Heart right ventricle (tissue), 16 donors: Measurements from ENCODE around the gene EIF3F. TPM values are rescaled to one million over a fixed set of nuclear protein-coding genes. Genes with fewer than 3 reads are reported as not detected.

Experiments
- ATAC-seq, 8 donors: fragments of 200-7000 bp; cut with Tn5 transposase; one replicate each; pipeline ENCODE4 v1.9.1; 2020; ENCODE audit warnings: mild to moderate bottlenecking in 8 of 8, moderate library complexity in 8 of 8, moderate number of reproducible peaks in 1 of 8
- DNase-seq, 2 donors: peaks; one replicate each; pipeline ENCODE4 v3.0.0-alpha.2; 2020
- H3K27ac ChIP-seq, 10 donors: fragments of 200-600 bp; sonication (generic) in 2 of 10; one replicate each; pipeline versions ENCODE4 v1.5.0 to v1.8.0; 2020 to 2022; ENCODE audit warnings: mild to moderate bottlenecking in 3 of 10
- H3K27me3 ChIP-seq, 7 donors: fragments of 200-600 bp; one replicate each; pipeline ENCODE4 v1.8.0; 2021 to 2022; ENCODE audit warnings: mild to moderate bottlenecking in 2 of 7
- H3K36me3 ChIP-seq, 9 donors: fragments of 200-600 bp; sonication (generic) in 1 of 9; one replicate each; pipeline versions ENCODE4 v1.5.0 to v1.8.0; 2020 to 2022; ENCODE audit warnings: mild to moderate bottlenecking in 2 of 9
- H3K4me1 ChIP-seq, 9 donors: fragments of 200-600 bp; sonication (generic) in 1 of 9; one replicate each; pipeline versions ENCODE4 v1.5.0 to v1.8.0; 2020 to 2022; ENCODE audit warnings: mild to moderate bottlenecking in 4 of 9
- H3K4me3 ChIP-seq, 10 donors: fragments of 200-600 bp; sonication (generic) in 2 of 10; one replicate each; pipeline versions ENCODE4 v1.5.0 to v1.8.0; 2020 to 2022; ENCODE audit warnings: mild to moderate bottlenecking in 7 of 10, moderate library complexity in 2 of 10
- H3K9me3 ChIP-seq, 11 donors: fragments of 200-600 bp in 10 of 11; sonication (generic) in 2 of 11; one replicate each; pipeline versions ENCODE4 v1.5.0 to v1.8.0; 2013 to 2022; ENCODE audit warnings: mild to moderate bottlenecking in 2 of 11, control low read depth in 1 of 11, moderate library complexity in 1 of 11
- WGBS, 2 donors: extraction: QIAGEN DNeasy Blood & Tissue Kit; methylation state at CpG; one replicate each; pipeline ENCODE4 v1.1.7; 2013; ENCODE audit warnings: inconsistent platforms in 1 of 2; 5-methylcytosine and 5-hydroxymethylcytosine counted together
- intact Hi-C, 10 donors: fragments of 100-400 bp; cut with DNase I; formaldehyde crosslinking; loops; one replicate each; pipeline versions ENCODE4 v1.11.1 to v1.14.2; 2022
- polyA plus RNA-seq, 2 donors: library from polyadenylated mRNA; stranded (reverse); fragments of 200-250 nt; gene quantifications; one replicate each; pipeline ENCODE4 v1.2.3, GENCODE V29; 2013
- total RNA-seq, 10 donors: library from RNA; stranded (reverse); fragmentation: NEBNext Ultra II Directional in 3 of 10; extraction: Animal tissue kit (Norgen Biotek cat#: 25700) in 3 of 10; gene quantifications; one replicate each; pipeline versions ENCODE4 v1.2.1 to v1.2.4, GENCODE V29; 2021 to 2023
- TF ChIP-seq, protein P1 (sequence below), 9 donors: fragments of 200-600 bp; sonication (generic) in 2 of 9; IDR thresholded peaks; one replicate each; pipeline versions ENCODE4 v1.5.0 to v1.8.0; 2021 to 2022; ENCODE audit warnings: antibody characterized with exemption in 9 of 9, mild to moderate bottlenecking in 5 of 9, moderate library complexity in 1 of 9
- donor health status: Arrhythmogenic right ventricular cardiomyopathy.
- donor health status: ischemic (EF 13 %, LVEDD 7.1; RV severe dilation, severe dysfunction).
- donor health status: healthy with polysubstance abuse.
- donor health status: DM: no; HTN: yes; CAD: no.
- donor health status: DM: no; HTN: no; CAD: no.
- donor health status: ischemic (EF 25% LVEDD 6.9; RV normal size, moderate dysfunction).
- donor health status: ischemic (EF 25% LVEDD 5.7; RV mildly dilated, moderate dysfunction).
- donor health status: healthy.
- donor health status: DM: yes; HTN: yes; CAD: no.
- donor health status: Ischemic cardiomyopathy.
- donor health status: ischemic (EF 35%, LVEDD 5.7; RV mildly dilated, moderate dysfunction).
- donor health status: nonischemic (EF 11% LVEDD 7.7; RV severe dilation, severe dysfunction).
- donor health status: DM: yes; HTN: yes; CAD: no.
- donor health status: PGD.
- donor health status: ischemic (EF 29% LVEDD 5.4; RV normal size, mild dysfunction).
- donor health status: nonischemic (EF 23%, LVEDD 6.1; RV moderate dilation, normal function).

The EIF3F gene
- total and polyA plus RNA-seq, 12 donors = 63.2 to 386 (median 157) TPM

DNA sequence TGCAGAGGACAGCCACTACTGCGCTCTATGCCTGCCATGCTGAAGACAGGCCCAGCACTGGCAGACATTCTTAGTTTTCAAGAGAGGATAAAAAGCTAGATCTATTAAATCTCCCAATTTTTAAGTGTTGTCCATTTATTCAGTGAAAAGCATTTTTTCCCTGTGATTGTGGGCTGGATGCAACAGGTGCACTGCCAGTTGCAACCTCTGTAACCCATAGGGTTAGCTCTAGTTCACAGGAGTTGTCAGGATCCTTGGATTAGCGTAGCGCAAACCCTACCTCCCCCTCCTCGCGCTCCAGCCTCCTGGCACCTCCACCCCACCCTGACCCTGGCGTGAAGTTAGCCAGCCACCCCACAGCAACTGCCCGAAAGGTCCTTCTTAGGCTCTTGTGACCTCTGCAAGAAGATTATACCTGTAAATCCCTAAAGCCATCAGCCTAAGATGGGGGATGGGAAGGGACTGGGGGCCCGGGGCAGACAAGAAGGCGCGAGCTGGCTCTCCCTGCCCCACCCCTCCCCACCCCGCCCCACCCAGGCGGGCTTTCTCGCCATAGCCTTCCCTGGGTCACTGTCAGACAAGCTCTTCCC lies 30.9 kb downstream of the EIF3F start:
- no peak for DNase-seq
- no peaks in the 10 kb centered on the region for H3K9me3 ChIP-seq
- peaks cover 0 to 20% (median 13%) of the 10 kb centered on the region in 9 donors for H3K4me1 ChIP-seq
- TF ChIP-seq, protein P1, sequence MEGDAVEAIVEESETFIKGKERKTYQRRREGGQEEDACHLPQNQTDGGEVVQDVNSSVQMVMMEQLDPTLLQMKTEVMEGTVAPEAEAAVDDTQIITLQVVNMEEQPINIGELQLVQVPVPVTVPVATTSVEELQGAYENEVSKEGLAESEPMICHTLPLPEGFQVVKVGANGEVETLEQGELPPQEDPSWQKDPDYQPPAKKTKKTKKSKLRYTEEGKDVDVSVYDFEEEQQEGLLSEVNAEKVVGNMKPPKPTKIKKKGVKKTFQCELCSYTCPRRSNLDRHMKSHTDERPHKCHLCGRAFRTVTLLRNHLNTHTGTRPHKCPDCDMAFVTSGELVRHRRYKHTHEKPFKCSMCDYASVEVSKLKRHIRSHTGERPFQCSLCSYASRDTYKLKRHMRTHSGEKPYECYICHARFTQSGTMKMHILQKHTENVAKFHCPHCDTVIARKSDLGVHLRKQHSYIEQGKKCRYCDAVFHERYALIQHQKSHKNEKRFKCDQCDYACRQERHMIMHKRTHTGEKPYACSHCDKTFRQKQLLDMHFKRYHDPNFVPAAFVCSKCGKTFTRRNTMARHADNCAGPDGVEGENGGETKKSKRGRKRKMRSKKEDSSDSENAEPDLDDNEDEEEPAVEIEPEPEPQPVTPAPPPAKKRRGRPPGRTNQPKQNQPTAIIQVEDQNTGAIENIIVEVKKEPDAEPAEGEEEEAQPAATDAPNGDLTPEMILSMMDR (IDR thresholded peaks at IDR 0.05) = no peak
- peaks cover 0 to 73% (median 8%) of the 10 kb centered on the region in 7 donors for H3K27me3 ChIP-seq
- ATAC-seq = peak in 4 of 8 donors; percentile 6 to 36 (median 14)
- 37 to 42% methylated on average over 13 of the region's 13 CpGs for WGBS, 2 donors
- peak overlapping the region in 5 of 10 donors; percentile 67 to 87 (median 85) for H3K27ac ChIP-seq
- H3K36me3 ChIP-seq = no peaks in the 10 kb centered on the region
- intact Hi-C loops = no loop called here
- peak overlapping the region in 9 of 10 donors; percentile 60 to 87 (median 72) for H3K4me3 ChIP-seq

DNA sequence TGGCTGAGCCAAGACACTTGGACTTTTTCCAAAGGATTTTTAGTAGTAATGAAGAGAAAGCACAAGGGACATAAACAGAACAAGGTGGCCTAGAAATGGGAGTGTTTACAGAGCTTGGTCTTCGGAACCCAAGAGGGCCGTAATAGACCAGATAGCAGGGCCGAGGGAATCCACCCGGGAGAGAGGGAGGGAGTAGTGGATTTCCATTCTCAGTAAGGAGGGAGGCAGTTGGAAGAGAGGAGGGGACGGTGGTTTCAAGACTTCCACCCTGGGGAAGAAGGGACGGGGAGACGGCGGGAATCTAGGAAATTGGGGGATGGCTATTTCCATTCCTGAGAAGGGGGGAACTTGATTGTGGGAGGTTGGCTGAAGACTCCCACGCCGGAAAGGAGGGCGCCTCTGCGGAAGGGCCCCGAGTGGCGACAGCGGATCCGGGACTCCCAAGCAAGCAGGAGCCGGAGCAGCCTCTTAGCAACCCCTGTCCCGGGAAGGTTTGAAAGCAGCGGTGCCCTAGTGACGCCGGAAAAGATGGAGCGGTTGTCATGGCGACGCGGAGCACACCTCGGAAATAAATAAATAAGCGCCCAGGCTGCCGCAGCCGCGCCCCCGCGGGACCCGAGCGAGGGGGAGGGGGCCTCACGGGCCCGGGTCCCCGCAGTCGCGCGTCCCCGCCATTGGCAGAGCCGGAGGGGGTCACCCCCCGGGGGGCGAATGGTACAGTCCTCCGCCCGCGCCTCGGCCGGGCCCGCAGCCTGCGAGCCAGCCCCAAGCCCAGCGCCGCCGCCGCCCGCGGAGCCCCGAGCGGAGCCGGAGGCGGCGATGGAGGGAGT lies 31.6 kb downstream of the EIF3F start:
- no peaks in the 10 kb centered on the region for H3K9me3 ChIP-seq
- TF ChIP-seq, protein P1 (IDR thresholded peaks at IDR 0.05) = no peak
- peak overlapping the region; percentile 44 to 87 (median 71) for H3K4me3 ChIP-seq
- H3K4me1 ChIP-seq = peaks cover 0 to 20% (median 13%) of the 10 kb centered on the region in 9 donors
- peak; percentile 75 to 76 for DNase-seq
- peak; percentile 72 to 83 (median 80) for ATAC-seq
- intact Hi-C loops = no loop called here
- H3K27ac ChIP-seq = peak overlapping the region; percentile 64 to 87 (median 82)
- H3K27me3 ChIP-seq = peaks cover 0 to 73% (median 8%) of the 10 kb centered on the region in 7 donors
- H3K36me3 ChIP-seq = no peaks in the 10 kb centered on the region
- 0 to 1% methylated on average over 44 to 62 of the region's 62 CpGs for WGBS, 2 donors

DNA sequence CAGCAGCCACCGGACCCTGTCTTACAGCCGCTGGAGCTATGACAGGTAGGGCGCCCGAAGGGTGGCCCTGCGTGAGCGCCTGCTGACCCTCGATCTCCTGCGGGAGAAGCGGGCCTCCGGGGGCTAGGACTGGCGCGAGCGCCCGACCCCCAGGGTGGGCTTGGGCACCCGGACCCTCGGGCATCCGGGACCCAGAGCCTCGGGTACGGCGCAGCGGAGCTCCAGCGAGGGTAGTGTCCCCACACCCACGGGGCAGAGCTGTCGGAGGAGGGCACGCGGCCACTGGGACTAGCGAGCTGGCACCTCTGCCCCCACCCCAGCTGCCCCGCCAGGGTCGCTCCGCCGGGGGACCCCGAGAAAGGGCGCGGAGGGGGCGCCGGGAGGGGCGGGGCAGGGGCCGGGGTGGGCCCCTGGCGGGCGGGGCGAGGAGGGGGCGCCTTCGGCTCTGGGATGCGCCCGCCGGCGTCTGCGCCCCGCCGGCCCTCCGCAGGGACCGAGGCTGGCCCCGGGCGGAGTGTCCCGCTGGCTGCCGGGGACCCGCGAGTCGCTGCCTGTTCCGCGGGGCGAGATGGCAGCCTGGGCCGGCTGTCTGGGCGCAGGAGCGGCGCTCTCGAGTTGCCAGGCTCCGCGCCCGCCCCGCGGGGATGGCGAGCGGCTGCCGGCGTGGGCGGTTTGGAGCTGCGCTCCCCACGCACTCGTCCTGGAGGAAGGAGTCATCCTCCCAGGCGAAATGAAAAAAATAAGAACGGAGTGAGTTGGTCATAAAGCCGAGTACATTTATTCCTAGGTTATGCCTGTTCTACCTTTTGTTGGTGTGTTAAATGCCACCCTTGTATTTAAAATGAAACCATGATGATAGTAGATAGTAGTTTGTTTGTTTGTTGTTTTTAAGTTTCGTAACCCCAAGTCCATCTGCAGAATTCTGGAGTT lies 32.4 kb downstream of the EIF3F start:
- Histone ChIP-seq H3K4me1 (peaks cover 0 to 20% (median 13%) of the 10 kb centered on the region in 9 donors), H3K27me3 (peaks cover 0 to 73% (median 8%) of the 10 kb centered on the region in 7 donors), H3K4me3 (peak overlapping the region; percentile 44 to 87 (median 71)), H3K27ac (peak overlapping the region; percentile 64 to 87 (median 82)), H3K36me3 (no peaks in the 10 kb centered on the region), H3K9me3 (no peaks in the 10 kb centered on the region)
- intact Hi-C loops = no loop called here
- peak in 1 of 2 donors; percentile 40 for DNase-seq
- TF ChIP-seq, protein P1 (IDR thresholded peaks at IDR 0.05) = no peak
- 1% methylated on average over 54 to 82 of the region's 84 CpGs for WGBS, 2 donors
- ATAC-seq = peak; percentile 9 to 56 (median 31)

DNA sequence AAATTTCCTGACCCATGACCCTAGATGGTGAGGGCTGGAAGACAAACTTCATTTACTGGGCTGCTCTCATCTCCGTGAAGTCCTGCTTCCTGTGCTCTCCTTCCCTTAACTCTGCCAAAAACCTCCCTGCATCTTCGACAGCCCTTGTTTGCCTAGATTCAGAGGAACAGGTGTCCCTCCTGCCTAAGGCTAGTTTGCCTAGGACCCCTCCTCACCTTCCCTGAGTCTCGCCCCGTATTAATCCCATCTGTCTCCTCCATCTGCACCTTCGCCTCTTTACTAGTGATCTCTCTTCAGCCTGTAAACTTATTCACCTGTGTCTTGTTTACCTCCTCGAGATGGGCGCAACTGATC lies 33.1 kb downstream of the EIF3F start:
- ATAC-seq (no peak), DNase-seq (no peak)
- TF ChIP-seq, protein P1 (IDR thresholded peaks at IDR 0.05) = no peak
- peaks cover 0 to 70% (median 8%) of the 10 kb centered on the region in 7 donors for H3K27me3 ChIP-seq
- intact Hi-C loops = no loop called here
- H3K4me1 ChIP-seq = peaks cover 0 to 20% (median 13%) of the 10 kb centered on the region in 9 donors
- H3K36me3 ChIP-seq = no peaks in the 10 kb centered on the region
- H3K27ac ChIP-seq = peak overlapping the region in 7 of 10 donors; percentile 64 to 87 (median 85)
- WGBS, 2 donors = 59 to 65% methylated on average over 7 of the region's 7 CpGs
- H3K4me3 ChIP-seq = peak overlapping the region in 9 of 10 donors; percentile 60 to 87 (median 72)
- no peaks in the 10 kb centered on the region for H3K9me3 ChIP-seq
